HG03565 (cell line): Measurements from ENCODE around the gene FRMD4B.

ENCODE experiments used
- ATAC-seq: cut with Tn5 transposase; IDR thresholded peaks from one replicate; pipeline ENCODE4 v1.9.1; 2021; ENCODE audit warnings: mild to moderate bottlenecking, moderate library complexity; ENCODE audit not compliant: unreplicated experiment

The FRMD4B gene

GRCh38 chr3:69385723-69386555, at the start of gene FRMD4B:
FRMD4B (minus strand) TSS chr3:69386088; CDS start chr3:69385989, 99 bp downstream.
- ATAC-seq, result no peak

- ATAC-seq, result no peak
Observed at GRCh38 chr3:69433969-69434325, 48.1 kb upstream of the FRMD4B start.

GRCh38 chr3:69433121-69433968, 47.5 kb upstream of the FRMD4B start:
- ATAC-seq, result no peak

DNA sequence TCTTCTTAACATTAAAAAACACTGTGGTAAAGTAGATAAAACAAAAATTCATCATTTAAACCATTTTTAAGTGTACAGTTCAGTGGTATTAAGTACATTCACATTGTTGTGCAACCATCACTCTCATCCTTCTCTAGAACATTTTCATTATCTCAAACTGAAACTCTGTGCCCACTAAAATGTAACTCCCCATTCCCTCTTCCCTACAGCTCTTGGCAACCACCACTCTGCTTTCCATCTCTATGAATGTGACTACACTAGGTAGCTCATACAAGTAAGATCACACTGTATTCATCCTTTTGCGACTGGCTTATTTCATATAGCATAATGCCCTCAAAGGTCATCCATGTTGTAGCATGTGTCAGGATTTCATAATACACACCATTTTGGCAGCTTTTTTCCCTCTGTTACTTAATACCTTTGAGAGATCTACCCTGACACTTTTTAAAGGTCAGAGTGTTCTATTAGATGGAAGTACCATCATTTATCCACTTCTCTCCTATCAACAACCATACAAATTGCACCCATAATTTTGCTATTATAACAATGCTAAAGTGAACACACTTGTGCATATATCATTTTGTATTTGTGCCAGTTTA, 42.9 kb upstream of the FRMD4B start:
- ATAC-seq, result no peak

DNA sequence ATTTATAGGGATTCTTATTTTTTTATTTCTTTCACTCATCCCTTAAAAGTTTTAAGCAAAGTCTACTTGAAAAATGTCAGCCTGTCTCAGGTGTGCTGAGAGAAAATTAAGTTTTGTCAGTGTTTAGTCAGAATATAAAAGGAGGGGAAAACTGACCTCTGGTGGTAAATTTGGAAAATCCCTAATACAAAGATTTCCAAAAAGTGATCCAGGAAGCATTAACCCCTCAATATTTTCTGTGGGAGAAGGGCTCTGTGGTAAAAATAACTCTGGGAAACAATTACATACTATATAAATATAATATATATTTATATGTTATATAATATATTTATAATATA, 41.0 kb upstream of the FRMD4B start:
- no peak for ATAC-seq

GRCh38 chr3:69426291-69426966, 40.5 kb upstream of the FRMD4B start:
- no peak for ATAC-seq

DNA sequence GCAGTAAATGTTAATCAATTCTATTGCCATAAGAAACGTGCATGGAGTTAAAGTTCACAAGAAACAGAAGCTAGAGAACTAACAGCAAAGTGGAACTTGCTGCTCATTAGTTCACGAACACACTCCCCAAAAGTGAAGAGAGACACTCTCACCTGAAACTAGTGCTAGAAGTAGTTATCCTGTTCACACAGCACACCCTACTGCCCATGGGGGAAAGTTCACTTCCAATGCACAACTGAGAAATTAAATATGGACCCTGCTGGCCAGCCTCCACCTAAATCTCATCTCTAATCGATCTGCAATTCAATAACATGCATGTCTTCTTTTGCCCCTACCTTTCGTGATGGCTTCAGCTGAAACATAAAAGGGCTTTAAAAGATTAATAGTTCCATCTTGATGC, 39.4 kb upstream of the FRMD4B start:
- ATAC-seq, result peak; percentile 91

- no peak for ATAC-seq
Observed at GRCh38 chr3:69423463-69424155, 37.7 kb upstream of the FRMD4B start.

DNA sequence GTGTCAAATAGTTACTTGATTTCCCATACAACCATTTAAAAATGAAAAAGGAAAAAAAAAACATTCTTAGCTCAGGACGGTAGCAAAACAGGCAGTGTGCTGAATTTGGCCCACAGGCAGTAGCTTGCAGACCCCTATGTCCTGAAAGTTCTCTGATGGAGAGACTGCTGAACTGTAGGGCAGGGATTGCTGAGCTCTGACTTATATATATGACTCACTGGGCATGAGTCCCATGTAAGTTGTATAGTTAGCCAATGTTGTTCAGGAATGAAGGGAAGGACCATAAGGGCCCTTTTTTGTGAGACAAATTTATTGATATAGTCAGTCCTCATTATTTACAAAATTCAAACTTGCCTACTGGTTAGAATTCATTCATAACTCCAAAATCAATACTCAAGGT, 36.9 kb upstream of the FRMD4B start:
- ATAC-seq, result no peak

GRCh38 chr3:69420781-69421520, 35.1 kb upstream of the FRMD4B start:
- ATAC-seq, result no peak

DNA sequence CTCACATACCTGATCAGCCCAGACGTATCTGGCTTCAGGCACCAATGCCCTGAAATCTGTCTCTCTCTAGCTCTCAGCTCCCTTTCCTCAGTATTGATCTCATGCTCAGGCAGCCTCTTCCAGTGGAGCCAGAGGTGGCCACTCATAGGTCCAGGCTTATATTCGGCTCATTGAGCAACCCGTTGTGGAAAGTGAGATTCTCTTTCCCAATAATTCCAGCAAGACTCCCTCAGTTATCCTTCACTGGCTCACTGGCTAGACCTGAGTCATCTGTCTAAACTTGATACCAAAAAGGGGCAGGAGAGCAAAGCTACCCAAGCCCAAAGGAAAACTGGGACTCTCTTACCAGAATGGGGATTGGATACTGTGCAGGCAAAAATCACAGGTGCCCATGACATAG, 33.4 kb upstream of the FRMD4B start:
- ATAC-seq, result no peak

DNA sequence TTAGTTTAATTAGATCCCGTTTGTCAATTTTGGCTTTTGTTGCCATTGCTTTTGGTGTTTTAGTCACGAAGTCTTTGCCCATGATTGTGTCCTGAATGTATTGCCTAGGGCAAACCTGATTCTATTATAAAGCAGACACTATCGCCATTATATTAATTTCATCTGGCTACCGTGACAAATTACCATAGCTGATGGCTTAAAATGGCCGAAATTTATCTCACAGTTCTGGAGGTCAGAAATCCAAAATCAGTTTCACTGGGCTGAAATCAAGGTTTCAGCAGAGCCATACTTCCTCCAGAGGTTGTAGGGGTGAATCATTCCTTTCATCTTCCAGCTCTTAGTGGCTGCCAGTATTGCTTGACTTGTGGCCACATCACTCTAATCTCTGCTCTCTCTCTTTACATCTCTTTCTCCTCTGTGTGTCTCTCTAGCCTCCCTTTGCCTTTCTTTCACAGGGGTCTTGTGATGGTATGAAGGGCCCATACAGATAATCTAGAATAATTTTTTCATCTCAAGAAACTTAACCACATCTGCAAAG, 31.7 kb upstream of the FRMD4B start:
- no peak for ATAC-seq

- ATAC-seq, result no peak
Observed at GRCh38 chr3:69413551-69414207, 27.8 kb upstream of the FRMD4B start.

DNA sequence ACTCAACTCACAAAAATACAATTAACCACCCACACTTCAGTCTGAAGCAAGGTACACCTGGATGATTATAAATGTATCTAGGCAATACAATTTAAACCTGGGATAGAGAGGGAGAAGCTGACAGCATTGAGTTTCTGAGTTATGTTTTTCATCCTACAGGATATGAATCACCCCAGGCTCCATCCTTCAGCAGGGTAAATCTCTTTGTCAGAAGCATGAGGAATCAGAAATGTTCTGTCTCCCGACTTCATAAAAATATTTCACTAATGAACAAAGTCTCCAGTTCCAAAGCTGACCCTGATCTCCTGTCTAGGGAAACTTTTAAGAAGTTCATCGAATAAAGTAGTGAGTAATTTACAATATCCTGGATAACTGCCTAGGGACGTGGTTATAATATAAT, 25.5 kb upstream of the FRMD4B start:
- no peak for ATAC-seq

DNA sequence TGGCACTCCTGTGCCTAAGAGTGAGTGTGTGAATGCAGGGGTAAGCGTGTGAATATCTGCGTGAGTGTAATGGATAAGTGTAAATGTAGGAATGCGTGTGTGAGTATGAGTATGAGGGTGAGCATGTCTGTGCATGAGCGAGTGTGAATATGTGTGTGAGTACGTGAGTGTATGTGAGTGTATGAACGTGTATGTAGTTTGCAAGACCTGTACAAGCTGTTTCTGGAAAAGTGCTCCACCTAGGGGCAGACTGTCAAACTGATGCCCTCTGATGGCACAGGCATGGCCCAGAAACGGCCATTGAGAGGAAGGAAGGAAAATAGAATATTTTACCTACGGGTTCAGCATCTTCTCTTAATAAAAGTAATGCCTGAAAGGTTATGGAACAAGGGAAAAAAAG, 24.4 kb upstream of the FRMD4B start:
- ATAC-seq, result peak; percentile 97

DNA sequence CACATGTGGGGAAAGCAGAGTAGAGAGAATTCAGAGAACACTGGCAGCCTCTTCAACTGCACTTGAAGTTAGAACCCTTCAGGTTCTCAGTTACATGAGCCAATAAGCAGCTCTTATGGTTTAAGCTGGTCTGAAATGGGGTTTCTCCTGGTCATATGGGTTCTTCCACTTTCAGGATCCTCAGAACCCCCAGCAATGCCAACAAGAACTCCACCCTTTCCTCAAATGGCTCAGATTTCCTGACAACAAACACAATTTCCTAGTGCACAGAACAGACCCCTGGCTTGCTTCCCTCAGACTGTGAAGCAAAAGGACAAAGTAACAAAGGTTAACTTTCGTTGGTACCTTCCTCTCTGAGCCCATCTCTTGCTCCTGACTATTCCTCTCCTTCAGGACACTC, 23.9 kb upstream of the FRMD4B start:
- ATAC-seq, result no peak

DNA sequence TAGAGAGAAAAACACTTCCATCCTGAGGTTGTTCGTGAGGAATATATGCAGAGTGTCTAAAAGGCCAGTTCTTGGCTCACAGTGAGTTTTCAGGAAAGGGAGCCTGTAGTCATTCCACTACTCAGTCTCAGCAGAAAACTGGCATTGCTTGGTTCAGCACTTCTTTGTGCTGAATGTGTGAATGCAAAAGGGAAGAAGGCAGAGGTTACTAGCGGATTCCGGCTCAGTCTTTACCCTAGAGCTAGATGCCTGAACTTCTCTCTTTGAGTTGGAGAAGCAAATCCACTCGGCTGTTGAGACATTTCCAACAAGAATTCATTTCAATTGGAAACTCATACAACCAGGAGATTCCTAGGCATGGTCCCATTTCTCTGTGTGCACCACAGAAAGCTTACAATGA, 23.1 kb upstream of the FRMD4B start:
- ATAC-seq, result no peak

GRCh38 chr3:69408542-69408941, 22.7 kb upstream of the FRMD4B start:
- no peak for ATAC-seq

DNA sequence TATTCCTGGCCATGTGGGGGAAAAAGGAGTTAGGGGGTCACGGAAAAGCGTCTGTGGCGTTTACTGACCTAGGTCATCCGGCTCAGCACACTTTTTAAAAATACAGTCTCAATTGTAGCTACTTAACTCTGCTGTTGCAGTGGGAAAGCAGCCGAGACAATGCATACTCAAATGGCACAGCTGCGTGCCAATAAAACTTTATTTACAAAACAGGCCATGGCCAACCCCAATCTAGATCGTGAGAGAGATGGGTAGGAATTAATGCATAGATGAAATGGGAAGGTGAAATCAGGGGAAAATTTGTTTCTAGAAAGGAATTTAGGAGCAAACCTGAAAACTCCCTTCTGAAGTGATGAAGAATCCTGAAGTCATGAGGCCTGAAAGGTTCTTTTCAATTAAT, 22.0 kb upstream of the FRMD4B start:
- ATAC-seq, result no peak
